Hematopoietic multipotent progenitor cell (in vitro differentiated cells): ENCODE data around the gene PACRG. TPM values are rescaled to one million over a fixed set of nuclear protein-coding genes. Genes with fewer than 3 reads are reported as not detected.
"Not testable (repeated sequence)": the region's sequence is repeated elsewhere in the genome, so short reads cannot be mapped to it uniquely, and the experiment has no call there.

Experiments
- DNase-seq, 3 donors: peaks; one replicate each; pipeline ENCODE4 v3.0.0-alpha.2; 2011 to 2015; ENCODE audit warnings: low read depth in 2 of 3, low spot score in 2 of 3
- total RNA-seq: library from RNA; depleted of rRNA; stranded (reverse); fragments of >200 nt; gene quantifications from one replicate; pipeline ENCODE4 v1.2.3, GENCODE V29; 2012

The PACRG gene
- total RNA-seq, 1 donor: 5.7 TPM

- DNase-seq: no peak
Measured at GRCh38 chr6:162922563-162923166, 194.9 kb downstream of the PACRG start.

- no peak for DNase-seq
Measured at GRCh38 chr6:162934844-162935243, 207.1 kb downstream of the PACRG start.

GRCh38 chr6:162940426-162940825, 212.7 kb downstream of the PACRG start:
- no peak for DNase-seq

- no peak for DNase-seq
Measured at GRCh38 chr6:162941128-162941527, 213.4 kb downstream of the PACRG start.

GRCh38 chr6:162942866-162943265, 215.1 kb downstream of the PACRG start:
- DNase-seq: no peak

- DNase-seq: no peak
Measured at GRCh38 chr6:162943369-162943768, 215.6 kb downstream of the PACRG start.

GRCh38 chr6:162951164-162951743, 223.5 kb downstream of the PACRG start:
- no peak for DNase-seq

- DNase-seq: no peak
Measured at GRCh38 chr6:162952423-162952822, 224.6 kb downstream of the PACRG start.

- DNase-seq: no peak
Measured at GRCh38 chr6:162957062-162957461, 229.3 kb downstream of the PACRG start.

GRCh38 chr6:162960679-162961457, 233.1 kb downstream of the PACRG start:
- DNase-seq: no peak

- no peak for DNase-seq
Measured at GRCh38 chr6:162962093-162962492, 234.3 kb downstream of the PACRG start.

GRCh38 chr6:162963861-162964260, 236.1 kb downstream of the PACRG start:
- DNase-seq: no peak

- DNase-seq: no peak
Measured at GRCh38 chr6:162964488-162965140, 236.8 kb downstream of the PACRG start.

GRCh38 chr6:162965366-162965765, 237.6 kb downstream of the PACRG start:
- DNase-seq: no peak

- DNase-seq: no peak
Measured at GRCh38 chr6:162970246-162970645, 242.5 kb downstream of the PACRG start.

- DNase-seq: no peak
Measured at GRCh38 chr6:162971356-162971755, 243.6 kb downstream of the PACRG start.

- no peak for DNase-seq
Measured at GRCh38 chr6:162973151-162973872, 245.5 kb downstream of the PACRG start.

- DNase-seq: no peak
Measured at GRCh38 chr6:162973980-162974379, 246.2 kb downstream of the PACRG start.

- DNase-seq: no peak
Measured at GRCh38 chr6:162974685-162975084, 246.9 kb downstream of the PACRG start.

- DNase-seq: no peak
Measured at GRCh38 chr6:162976141-162976540, 248.4 kb downstream of the PACRG start.

- not testable (repeated sequence) for DNase-seq
Measured at GRCh38 chr6:162983234-162983633, 255.5 kb downstream of the PACRG start.
